Measurements from ENCODE around the gene ATP8A2. TPM values are rescaled to one million over a fixed set of nuclear protein-coding genes. Genes with fewer than 3 reads are reported as not detected.
A peak's percentile ranks its signal among the peaks of the same experiment; 100 is the strongest.

The ATP8A2 gene
- total RNA-seq, 1 experiment from 2014 or later, result 1.1 TPM

GRCh38 chr13:25881136-25881926 lies 509.6 kb downstream of the ATP8A2 start:
- peak; percentile 48 for DNase-seq (ENCODE audit: low spot score)

- peak; percentile 43 for DNase-seq (ENCODE audit: low spot score)
Observed at GRCh38 chr13:25881971-25882451, 510.2 kb downstream of the ATP8A2 start.

DNA sequence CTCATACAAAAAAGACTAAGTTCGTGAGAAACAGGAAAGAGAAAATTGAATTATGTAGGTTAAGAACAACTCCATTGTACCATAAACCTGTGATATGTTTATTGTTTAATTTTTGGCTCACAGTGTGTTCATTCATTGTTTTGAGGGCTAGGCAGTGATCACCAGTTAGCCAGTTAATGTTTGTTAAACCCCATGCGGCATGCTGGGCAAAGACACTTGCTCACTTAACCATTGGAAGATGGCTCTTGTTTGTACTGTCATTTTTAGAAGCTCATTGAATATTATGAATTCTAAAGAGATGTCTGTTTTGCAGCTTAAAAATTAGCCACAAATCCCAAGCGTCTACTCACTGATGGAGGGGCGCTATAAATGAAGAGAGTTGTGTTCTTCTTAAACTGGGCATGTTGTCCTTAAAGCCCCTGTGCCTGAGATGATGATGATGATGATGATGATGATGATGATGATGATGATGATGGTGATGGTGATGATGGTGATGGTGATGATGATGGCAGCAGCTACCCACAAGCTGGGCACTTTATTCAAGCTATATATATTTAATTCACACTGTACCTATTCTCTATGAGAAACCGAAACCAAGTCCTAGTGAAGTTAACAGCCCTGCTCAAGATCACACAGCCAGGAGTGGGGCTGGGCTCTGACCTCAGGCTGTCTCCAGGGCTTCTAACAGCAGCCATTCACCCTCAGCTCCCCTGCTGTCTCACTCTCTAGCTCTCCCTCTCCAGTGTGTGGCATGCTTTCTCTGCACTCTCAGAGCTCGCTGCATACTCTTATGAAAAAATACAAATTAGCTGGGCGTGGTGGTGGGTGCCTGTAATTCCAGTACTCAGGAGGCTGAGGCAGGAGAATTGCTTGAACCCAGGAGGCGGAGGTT lies 510.9 kb downstream of the ATP8A2 start:
- DNase-seq (ENCODE audit: low spot score), result no peak

DNA sequence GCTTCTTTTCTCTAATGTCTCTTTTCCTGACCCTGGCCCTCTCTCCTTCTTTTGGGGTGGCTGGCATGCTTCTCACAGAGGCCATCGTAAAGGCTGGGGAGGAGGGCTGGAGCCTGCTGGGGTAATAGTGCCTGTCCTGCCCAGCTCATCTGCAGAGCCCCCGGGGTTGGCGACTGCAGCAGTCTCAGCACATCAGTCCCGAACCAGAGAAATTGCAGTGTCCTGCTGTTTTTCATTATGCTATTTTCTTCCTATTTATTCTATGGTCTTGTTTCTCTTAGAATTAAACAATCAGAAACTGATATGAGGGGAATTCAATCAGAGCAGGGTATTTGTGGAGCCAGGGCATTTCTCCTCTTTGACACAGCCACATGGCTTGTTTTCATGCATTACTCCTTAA lies 513.6 kb downstream of the ATP8A2 start:
- DNase-seq (ENCODE audit: low spot score), result no peak

GRCh38 chr13:25886438-25887214 lies 514.9 kb downstream of the ATP8A2 start:
- DNase-seq (ENCODE audit: low spot score), result peak; percentile 76

DNA sequence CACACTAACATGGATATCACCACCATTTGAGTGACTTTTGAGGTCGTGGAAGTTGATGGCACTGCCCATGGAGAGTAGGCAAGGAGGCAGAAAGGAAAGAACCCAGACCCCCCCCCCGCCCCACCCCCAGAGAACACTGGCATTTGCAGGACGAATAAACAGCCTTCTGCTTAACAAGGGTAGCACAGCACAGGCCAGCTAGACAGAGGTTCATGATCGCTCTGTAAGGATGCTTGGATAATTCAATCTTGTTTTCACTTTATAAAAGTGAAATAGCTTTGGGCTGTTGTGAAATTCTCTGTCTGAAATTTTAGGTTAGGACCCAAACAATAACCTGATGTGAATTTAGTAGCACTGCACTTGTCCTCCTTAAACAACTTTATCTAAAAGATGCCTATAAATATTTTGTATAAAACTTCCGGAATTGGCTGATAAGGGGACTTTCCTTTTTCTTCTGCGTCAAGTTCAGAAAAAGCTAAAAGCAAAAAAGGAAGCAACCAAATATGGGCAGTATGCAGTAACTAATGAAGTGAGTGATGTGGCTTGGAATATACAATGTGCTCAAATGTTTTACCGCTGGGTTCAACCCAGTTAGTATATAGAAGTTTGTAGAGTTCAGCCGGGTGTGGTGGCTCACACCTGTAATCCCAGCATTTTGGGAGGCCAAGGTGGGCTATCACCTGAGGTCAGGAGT lies 516.3 kb downstream of the ATP8A2 start:
- no peak for DNase-seq (ENCODE audit: low spot score)

GRCh38 chr13:25890671-25891212 lies 519.0 kb downstream of the ATP8A2 start:
- DNase-seq (ENCODE audit: low spot score), result no peak

- no peak for DNase-seq (ENCODE audit: low spot score)
Observed at GRCh38 chr13:25898991-25899390, 527.2 kb downstream of the ATP8A2 start.

GRCh38 chr13:25899464-25899863 lies 527.7 kb downstream of the ATP8A2 start:
- no peak for DNase-seq (ENCODE audit: low spot score)

DNA sequence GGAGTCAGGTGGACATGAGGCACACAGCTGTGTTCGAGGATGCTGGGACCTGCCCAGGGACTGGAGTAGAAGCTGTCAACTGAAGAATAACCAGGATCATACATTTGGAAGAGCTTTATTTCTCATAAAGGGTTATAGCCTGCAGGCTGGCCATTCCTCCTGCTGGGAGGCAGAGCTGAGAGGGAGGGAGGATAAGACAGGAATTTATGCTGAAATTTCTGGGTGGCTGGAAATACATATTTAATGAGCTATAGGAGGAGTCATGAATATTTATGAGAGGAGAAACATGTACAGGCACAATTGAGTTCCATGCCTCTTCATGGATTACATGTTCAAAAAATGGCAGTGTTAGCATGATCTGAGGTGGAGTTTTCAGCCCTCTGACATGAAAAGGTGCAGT lies 528.2 kb downstream of the ATP8A2 start:
- DNase-seq (ENCODE audit: low spot score), result no peak

DNA sequence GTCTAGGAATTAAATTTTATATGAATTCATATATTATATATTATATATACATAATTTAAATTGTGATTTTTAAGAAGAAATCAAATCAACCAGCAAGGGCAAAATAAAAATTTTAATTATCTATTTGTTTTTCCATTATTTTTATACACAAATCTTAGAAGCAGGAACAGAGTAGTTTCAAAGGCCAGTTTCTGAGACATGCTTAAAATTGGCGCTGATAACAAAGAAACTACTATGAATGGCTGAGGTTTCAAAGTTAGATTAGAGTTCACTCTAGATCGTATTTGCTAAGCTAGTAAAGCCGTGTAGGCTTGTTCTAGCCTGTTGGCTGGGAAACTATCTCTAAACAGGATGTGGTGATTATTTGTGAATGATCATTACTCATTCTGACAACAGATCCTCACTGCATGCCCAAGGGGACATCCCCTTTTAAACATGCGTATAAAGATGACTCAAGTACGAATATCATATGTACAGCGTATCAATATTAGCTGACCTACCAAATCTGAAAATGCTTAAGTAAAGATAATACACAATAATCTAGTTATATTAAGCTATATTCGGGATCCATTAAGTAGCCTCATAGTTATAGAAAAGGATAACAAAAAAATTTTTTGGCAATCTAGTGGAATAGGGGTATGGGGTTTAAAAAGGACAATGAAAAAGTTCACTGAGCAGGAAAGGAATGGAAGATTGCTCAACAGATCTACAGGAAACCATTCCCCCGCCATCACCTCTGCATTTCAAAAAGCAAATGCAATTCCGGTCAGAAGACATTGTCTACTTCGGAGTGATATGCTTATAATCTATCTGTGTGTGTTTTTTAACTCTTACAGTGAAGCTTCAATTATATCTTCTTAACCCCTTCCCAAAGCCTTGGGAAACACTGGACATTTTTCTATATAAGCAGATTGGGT lies 529.9 kb downstream of the ATP8A2 start:
- peak; percentile 71 for DNase-seq (ENCODE audit: low spot score)

- no peak for DNase-seq (ENCODE audit: low spot score)
Observed at GRCh38 chr13:25902455-25902854, 530.7 kb downstream of the ATP8A2 start.

DNA sequence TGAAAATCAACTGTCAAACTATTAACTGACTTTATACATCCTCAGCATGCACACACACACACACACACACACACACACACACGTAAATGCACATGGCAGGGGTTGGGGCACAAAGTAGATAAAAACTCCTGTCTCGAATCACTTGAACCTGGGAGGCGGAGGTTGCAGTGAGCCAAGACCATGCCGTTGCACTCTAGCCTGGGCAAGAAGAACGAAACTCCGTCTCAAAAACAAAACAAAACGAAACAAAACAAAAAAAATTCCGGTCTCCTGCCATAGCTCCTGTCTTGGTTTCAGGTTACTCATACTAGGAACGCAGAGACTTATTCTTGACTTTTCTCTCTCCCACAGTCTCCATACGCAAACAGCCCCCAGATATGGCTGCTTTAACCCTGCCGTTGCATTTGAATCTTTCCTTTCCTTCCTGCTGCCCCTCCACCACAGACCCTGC lies 531.1 kb downstream of the ATP8A2 start:
- no peak for DNase-seq (ENCODE audit: low spot score)

DNA sequence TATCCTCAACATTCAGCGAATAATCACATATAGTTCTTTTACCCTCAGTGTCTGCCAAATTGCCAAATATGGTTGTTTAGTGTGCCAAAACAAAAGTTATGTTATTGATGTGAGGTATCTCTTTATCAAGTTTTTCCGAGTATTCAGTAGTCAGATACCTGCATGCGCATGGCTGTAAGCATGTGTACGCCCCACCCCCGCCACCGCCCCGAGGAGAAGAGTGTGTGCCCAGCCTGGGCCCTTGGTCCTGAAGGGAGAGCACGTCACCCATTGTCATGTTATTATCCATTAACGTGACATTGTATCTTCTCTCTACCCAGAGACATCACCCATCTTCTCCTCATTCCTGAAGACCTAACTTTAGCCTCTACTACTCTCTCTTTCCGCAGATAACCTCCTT lies 533.1 kb downstream of the ATP8A2 start:
- no peak for DNase-seq (ENCODE audit: low spot score)

GRCh38 chr13:25905611-25906010 lies 533.8 kb downstream of the ATP8A2 start:
- DNase-seq (ENCODE audit: low spot score), result no peak

DNA sequence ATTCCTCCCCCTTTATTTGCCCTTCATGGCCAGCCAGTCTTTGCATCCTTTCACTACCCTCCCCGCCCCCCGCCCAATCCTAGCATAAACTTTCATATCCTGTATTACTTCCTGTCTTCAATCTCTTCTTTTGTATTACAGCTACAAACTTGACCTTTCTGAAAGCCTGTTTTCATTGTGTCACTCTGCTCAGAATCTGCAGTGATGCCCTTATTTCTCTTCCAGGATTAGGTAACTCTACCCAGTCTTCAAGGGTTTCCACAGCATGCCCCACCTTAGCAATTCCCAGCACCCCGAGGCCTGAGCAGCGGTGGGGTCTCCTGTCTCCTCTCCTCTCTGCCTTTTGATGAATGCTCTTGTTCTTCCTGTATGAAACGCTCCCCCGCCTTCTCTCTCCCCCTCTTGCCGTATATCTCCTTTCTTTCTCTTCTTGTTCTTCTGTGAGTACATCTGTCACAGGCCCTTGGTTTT lies 534.5 kb downstream of the ATP8A2 start:
- DNase-seq (ENCODE audit: low spot score), result no peak

- no peak for DNase-seq (ENCODE audit: low spot score)
Observed at GRCh38 chr13:25908366-25908765, 536.6 kb downstream of the ATP8A2 start.

GRCh38 chr13:25910243-25910642 lies 538.5 kb downstream of the ATP8A2 start:
- DNase-seq (ENCODE audit: low spot score), result no peak

DNA sequence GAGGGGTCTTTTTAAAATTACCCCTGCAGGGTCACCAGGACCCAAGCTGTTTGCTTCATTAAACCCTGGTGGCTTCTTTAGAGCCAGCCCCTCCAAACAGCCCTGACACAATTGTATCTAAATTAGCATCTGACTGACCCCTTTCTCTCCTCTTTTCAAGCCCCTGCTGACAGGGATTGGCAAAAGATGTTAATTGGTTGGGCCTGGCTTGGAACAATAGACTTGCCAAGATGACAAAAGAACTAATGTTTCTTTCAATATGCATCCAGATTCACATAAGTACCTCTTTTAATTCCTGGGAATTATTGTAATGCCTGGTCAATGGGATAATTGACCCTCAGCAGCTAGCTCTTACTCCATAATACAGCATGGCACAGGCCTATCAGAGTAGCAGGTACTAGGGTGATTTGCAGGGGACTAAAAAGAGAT lies 539.2 kb downstream of the ATP8A2 start:
- DNase-seq (ENCODE audit: low spot score), result no peak

- no peak for DNase-seq (ENCODE audit: low spot score)
Observed at GRCh38 chr13:25912961-25913360, 541.2 kb downstream of the ATP8A2 start.

Measured in H4 (cell line).